ENCODE results near the gene ERC2.
A peak's percentile ranks its signal among the peaks of the same experiment; 100 is the strongest.
"Not testable (repeated sequence)": the region's sequence is repeated elsewhere in the genome, so short reads cannot be mapped to it uniquely, and the experiment has no call there.

The ERC2 gene

GRCh38 chr3:56468184-56469106 is at the start of gene ERC2:
Gene ERC2, minus strand, starts transcription at chr3:56468467.
- peak; percentile 56 for DNase-seq (ENCODE audit: low spot score)

DNA sequence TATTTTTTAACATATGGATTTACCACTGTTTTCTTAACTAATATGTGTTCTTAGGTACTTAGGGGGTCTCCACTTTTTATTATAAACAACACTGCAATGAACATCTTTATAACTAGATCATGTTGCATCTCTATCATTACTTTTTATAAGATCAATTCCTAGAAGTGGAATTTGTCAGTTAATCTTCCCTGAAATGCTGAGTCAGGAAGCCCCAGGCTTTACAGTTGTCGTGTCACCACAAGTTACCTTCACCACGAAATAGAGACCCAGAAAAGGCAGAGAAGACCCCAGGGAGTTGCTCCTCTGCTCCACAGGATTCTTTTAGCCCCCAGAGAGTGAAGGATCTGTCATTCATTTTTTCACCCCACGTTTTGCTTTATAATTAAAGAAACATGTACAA is 34.5 kb upstream of the ERC2 start:
- no peak for DNase-seq (ENCODE audit: low spot score)

GRCh38 chr3:56496376-56496775 is 28.1 kb upstream of the ERC2 start:
- not testable (repeated sequence) for DNase-seq (ENCODE audit: low spot score)

- DNase-seq (ENCODE audit: low spot score): peak; percentile 85
Observed at GRCh38 chr3:56494679-56495322, 26.5 kb upstream of the ERC2 start.

DNA sequence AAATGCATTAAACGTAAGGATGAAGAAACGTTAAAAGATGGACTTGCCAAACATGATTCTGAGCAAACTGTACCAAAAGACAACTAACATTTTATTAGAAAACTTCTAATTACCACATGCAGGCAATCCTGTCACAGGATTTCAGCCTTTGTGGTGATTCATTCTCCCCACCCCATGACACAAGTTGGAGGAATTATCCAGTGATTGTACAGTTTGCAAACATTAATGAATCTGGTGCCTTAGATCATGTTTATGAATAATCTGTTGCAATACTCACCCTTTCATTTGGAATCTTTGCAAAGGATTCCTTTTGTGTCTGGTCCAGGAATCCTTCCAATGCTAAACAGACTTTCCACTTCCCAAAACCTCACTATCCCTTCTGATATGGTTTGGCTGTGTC is 23.3 kb upstream of the ERC2 start:
- no peak for DNase-seq (ENCODE audit: low spot score)

- no peak for DNase-seq (ENCODE audit: low spot score)
Observed at GRCh38 chr3:56488812-56489600, 20.7 kb upstream of the ERC2 start.

DNA sequence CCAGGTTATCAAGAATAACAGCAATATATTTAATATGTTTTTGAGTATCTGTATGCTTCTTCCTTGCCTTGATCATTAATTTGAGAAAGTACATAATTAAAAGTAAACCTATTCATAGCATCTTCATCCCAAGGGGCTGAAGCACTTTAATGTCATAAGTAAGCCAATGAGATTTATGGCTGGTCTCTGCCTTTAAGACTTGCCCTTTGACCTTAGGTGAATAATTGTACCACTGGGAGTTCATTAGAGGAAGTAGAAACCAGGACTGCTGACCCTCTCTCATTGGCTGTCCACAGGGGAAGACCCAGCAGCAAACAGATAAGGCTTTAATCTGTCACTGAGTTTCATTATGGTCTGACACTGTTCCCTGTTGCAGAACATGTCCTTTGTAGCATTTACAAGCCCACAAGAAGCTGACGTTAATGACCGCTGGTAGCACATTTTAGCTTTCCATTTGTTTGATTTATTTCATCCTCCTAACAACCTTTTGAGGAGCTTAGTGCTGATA is 16.3 kb upstream of the ERC2 start:
- no peak for DNase-seq (ENCODE audit: low spot score)

- DNase-seq (ENCODE audit: low spot score): no peak
Observed at GRCh38 chr3:56484122-56484521, 15.9 kb upstream of the ERC2 start.

GRCh38 chr3:56477646-56478045 is 9.4 kb upstream of the ERC2 start:
- no peak for DNase-seq (ENCODE audit: low spot score)

DNA sequence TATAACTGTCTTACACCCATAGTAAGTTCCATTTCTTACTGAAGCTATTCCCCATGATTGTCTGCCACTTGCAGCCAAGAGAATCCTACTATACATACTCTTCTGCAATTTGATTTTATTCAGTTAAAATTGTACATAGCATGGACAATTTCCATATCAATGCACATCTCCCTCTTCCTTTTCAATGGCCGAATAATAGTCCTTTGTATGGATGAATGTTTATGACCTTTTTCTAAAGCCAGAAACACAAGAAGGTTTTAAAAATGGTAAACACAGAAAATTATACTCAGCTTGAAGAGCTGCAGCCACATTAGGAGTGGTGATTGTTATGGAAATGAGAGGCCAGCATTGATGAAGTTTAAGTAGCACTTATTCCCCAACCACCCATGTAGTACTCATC is 8.5 kb upstream of the ERC2 start:
- DNase-seq (ENCODE audit: low spot score): no peak

- no peak for DNase-seq (ENCODE audit: low spot score)
Observed at GRCh38 chr3:56471771-56472170, 3.5 kb upstream of the ERC2 start.

DNA sequence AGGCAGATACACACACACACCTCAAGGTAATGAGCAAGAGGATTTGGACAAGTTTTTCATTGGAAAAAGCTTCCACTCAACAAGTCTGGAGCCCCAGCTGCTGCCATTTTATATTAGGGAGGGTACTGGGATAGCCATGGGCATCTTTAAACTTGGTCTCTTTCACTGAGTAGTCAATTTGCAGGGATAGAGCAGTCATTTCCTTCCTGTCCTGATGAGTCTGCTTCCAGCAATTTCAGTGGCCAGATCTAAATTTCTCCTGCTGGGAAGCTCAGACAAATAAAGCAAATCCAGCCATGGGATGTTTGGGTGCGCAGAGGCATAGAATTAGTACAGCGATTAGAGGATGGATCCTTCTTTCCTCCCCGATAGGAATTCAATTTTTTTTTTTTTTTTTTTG is 874 bp upstream of the ERC2 start:
- no peak for DNase-seq (ENCODE audit: low spot score)

DNA sequence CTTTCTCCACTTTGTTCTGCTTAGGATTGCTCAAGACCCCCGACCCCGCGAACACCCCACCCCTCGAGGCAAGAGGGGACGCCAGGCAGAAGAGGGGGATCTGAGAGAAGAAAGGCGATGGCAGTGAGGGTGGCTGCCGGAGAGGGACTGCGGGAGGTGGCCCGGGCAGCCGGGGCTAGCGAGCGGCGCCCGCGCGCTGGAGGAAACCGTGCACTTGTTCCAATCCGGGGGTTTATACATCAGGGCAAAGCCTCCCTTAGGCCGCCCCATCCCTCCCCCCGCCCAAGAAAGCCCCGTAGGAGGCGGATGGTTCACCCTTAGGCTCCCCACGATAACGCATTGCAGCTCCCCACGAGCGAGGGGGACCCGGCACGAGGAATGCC is 475 bp downstream of the ERC2 start:
- DNase-seq (ENCODE audit: low spot score): no peak

- DNase-seq (ENCODE audit: low spot score): peak; percentile 55
Observed at GRCh38 chr3:56467108-56467507, 1.2 kb downstream of the ERC2 start.

DNA sequence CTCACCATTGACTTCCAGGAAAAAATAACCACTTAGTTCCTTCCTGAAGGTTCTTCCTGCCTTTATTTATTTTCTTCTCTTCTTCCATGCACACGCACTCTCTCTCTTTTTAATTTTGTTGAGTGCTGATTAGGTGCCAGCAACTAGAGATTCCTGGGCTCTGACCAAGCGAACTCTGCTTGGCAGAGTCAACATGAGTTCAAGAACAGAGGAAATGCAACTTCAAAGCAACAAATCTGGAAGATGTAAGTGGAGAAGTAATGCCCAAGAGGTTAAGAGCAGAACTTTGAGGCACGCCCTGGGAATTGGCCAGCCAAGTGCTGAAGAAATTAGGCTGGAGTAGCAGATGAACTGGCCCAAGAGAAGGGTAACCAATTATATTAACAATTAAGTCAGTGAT is 8.5 kb downstream of the ERC2 start:
- no peak for DNase-seq (ENCODE audit: low spot score)

DNA sequence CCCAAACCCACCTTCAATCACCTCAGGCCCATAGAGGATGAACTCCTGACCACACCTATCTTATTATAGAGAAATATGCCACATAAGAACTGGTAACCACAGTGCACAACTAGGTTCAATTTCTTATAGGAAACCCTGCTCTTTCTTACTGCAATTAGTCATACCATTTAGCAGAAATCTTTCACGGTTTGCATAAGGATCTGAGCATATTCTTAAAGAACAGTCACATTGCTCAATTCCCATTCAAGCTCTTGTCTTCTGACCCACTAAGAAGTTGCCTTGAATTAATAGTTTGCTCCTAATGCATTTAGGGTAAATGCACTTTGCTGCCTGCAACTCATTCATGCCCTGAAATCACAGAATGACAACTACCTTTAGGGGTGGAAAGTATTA is 9.2 kb downstream of the ERC2 start:
- DNase-seq (ENCODE audit: low spot score): no peak

DNA sequence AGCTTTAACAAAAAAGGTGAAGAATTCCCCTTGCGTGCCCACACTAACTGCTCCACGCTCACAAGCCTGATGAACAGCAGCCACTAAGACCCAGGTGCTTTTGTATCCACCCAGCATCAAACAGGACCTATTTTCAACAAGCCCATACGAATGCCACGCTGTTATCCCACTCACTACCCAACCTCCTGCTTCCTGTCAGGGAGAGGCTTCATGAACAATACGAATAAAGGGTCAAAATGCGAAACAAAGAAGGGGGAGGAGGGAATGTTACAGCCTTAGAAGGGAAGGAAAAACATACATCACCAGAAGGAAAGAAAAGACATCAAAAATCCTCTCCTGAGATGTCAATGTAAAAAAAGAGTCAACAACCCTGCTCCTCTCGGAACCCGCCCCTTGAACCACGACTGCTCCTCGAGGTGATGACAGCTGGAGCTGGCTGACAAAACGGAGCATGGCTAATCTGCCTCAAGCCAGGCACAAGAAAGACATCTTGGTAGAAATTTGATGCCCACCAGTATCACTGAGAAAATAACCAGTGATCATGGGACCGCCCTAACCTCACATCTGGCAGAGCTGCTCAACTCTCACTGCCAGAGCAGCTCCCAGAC is 9.7 kb downstream of the ERC2 start:
- no peak for DNase-seq (ENCODE audit: low spot score)

- DNase-seq (ENCODE audit: low spot score): no peak
Observed at GRCh38 chr3:56456117-56456516, 12.2 kb downstream of the ERC2 start.

GRCh38 chr3:56453011-56453410 is 15.3 kb downstream of the ERC2 start:
- DNase-seq (ENCODE audit: low spot score): no peak

DNA sequence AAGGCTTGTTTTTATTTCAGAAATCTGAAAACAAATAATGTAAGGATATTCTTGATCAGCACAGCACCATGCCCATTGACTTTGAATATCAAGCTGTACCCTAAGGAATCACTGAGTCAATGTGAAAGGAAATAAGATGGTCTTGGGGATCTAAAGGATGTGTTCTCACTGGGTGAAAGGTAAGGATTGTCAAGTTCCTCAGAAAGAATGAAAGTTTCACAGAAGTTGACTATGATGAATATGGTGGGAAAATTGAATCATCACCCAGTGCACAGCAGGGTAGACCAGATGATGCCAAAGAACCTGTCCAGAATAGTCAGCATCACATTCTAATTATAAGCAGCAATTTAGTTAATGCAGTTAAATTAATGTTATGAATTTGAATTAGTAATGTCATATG is 16.2 kb downstream of the ERC2 start:
- DNase-seq (ENCODE audit: low spot score): no peak

- no peak for DNase-seq (ENCODE audit: low spot score)
Observed at GRCh38 chr3:56443372-56443771, 24.9 kb downstream of the ERC2 start.

DNA sequence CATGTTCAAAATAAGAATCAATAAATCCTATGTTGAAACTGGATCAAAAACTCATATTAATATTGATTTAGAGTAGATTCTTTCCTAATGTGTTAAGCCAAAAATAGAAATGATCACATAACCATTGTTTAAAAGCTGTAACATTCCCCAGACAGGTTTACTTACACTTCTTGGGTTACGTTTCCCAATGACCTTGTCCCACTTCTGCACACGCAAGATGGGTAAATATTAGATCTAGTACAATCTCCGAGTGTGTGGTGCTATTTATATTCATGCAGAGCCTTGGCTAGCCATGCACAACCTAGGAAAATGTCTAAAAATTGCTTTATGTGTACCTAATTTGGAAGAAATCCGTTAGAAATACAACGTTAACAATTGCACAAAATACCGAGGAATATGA is 39.6 kb downstream of the ERC2 start:
- DNase-seq (ENCODE audit: low spot score): no peak

All from AG08396 (cell line).